ENCODE results near the gene RNF44.

The RNF44 gene

DNA sequence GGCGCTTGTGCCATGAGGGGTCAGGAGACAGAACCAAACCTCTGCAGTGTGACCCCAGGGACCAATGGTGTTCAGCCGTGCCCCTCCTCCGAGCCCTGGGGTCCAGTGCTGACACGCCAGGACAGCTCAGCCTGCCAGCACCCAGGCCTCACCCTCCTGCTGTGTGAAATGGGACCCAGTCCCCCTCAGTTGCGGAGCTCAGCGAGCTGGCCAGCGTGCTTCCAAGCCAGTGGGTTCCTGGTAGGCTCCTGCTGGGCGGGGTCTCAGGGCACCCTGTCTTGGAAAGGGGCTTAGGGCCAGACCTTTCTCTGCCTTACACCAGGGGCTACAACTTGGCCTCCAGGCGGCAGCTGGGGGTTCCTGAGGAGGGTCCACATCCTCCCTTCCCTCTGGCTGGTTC, 4.4 kb downstream of the RNF44 start:
- no peak for TF ChIP-seq TAF1 (IDR thresholded peaks at IDR 0.05; ENCODE audit: borderline replicate concordance, insufficient read depth, low read length)
- TF ChIP-seq, protein P1, sequence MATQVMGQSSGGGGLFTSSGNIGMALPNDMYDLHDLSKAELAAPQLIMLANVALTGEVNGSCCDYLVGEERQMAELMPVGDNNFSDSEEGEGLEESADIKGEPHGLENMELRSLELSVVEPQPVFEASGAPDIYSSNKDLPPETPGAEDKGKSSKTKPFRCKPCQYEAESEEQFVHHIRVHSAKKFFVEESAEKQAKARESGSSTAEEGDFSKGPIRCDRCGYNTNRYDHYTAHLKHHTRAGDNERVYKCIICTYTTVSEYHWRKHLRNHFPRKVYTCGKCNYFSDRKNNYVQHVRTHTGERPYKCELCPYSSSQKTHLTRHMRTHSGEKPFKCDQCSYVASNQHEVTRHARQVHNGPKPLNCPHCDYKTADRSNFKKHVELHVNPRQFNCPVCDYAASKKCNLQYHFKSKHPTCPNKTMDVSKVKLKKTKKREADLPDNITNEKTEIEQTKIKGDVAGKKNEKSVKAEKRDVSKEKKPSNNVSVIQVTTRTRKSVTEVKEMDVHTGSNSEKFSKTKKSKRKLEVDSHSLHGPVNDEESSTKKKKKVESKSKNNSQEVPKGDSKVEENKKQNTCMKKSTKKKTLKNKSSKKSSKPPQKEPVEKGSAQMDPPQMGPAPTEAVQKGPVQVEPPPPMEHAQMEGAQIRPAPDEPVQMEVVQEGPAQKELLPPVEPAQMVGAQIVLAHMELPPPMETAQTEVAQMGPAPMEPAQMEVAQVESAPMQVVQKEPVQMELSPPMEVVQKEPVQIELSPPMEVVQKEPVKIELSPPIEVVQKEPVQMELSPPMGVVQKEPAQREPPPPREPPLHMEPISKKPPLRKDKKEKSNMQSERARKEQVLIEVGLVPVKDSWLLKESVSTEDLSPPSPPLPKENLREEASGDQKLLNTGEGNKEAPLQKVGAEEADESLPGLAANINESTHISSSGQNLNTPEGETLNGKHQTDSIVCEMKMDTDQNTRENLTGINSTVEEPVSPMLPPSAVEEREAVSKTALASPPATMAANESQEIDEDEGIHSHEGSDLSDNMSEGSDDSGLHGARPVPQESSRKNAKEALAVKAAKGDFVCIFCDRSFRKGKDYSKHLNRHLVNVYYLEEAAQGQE (IDR thresholded peaks at IDR 0.05; ENCODE audit: insufficient read depth in 1 of 2, low read depth in 2 of 2, low read length in 2 of 2): no peak
- no peak for TF ChIP-seq FOXP2 (optimal IDR thresholded peaks at IDR 0.05; ENCODE audit: borderline replicate concordance, extremely low read depth, extremely low read length, insufficient read depth)
- TF ChIP-seq POLR2AphosphoS5 (IDR thresholded peaks at IDR 0.05; ENCODE audit: low read depth, low read length): no peak
- TF ChIP-seq SIN3A (IDR thresholded peaks at IDR 0.05; ENCODE audit: borderline replicate concordance, insufficient read depth, low read length): no peak

- TF ChIP-seq SIN3A (IDR thresholded peaks at IDR 0.05; ENCODE audit: borderline replicate concordance, insufficient read depth, low read length): no peak
- TF ChIP-seq, protein P1 (IDR thresholded peaks at IDR 0.05; ENCODE audit: insufficient read depth in 1 of 2, low read depth in 2 of 2, low read length in 2 of 2): no peak
- no peak for TF ChIP-seq TAF1 (IDR thresholded peaks at IDR 0.05; ENCODE audit: borderline replicate concordance, insufficient read depth, low read length)
Observed at GRCh38 chr5:176531902-176532493, 5.2 kb downstream of the RNF44 start.

DNA sequence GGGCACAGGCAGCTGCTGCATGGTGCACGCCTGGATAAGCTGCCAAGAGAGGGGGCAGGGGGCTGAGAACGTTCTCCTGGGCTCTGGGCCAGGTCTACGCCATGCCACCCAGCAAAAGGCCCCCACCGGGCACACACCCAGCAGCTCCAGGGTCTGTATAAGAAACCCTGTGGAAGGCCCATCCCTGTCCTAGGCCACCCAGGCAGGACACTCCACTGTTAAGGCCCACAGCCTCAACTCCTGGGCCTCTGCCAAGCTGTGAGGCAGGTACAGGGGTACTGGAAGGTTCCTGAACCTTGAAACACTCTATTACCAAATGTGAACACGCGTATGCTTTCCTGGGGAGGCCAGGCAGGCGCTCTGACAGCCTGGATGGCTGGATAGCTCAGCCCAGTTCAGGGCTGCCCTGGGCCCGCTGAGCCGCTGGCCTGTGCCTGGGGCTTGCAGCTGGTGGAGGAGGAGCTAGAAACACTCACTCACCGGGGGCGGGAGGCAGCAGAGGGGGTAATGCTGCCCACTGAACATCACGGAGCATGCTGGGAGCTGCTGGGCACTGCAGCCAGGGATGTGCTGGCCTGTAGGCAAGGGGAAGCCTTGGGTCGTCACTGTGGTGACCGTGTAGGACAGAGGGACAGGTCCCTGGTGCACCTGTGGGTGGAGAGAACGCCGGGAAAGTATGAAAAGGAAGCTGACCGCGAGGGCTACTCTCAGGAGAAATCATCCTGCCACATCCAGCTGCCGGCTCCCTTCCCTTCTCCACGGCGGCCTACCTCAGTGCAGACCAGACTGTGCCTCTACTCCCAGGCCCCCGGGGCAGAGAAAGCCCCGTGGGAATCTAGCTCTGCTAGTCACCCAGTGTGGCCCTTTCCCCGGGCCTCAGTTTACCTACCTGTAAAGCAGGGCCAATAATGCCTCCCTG, 6.0 kb downstream of the RNF44 start:
- TF ChIP-seq SIN3A (IDR thresholded peaks at IDR 0.05; ENCODE audit: borderline replicate concordance, insufficient read depth, low read length): no peak
- TF ChIP-seq TAF1 (IDR thresholded peaks at IDR 0.05; ENCODE audit: borderline replicate concordance, insufficient read depth, low read length): no peak
- TF ChIP-seq, protein P1 (IDR thresholded peaks at IDR 0.05; ENCODE audit: insufficient read depth in 1 of 2, low read depth in 2 of 2, low read length in 2 of 2): no peak
- no peak for TF ChIP-seq POLR2AphosphoS5 (IDR thresholded peaks at IDR 0.05; ENCODE audit: low read depth, low read length)

DNA sequence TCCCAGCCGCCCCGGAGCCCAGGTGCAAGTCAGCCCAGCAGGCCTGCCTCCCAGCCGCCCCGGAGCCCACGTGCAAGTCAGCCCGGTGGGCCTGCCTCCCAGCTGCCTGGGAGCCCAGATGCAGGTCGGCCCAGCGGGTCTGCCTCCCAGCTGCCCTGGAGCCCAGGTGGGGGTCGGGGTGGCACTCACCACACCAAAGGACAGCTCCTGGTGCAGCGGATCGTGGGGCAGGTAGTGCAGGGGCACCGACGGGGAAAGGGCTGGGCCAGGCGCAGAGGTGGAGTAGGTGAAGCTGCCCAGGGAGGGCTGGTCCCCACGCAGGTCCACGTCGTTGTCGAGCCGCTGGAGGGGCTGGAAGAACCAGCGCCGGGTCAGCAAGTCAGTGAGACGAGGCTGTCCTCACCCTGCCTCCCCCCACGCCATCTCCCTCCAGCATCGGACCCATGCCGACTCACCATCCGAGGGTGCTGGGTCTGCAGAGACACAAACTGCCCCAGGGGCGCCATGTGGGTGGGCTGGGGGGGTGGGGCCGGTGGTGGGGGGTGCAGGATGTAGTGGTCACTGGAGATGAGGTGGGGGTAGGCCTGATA, 6.7 kb downstream of the RNF44 start:
- TF ChIP-seq FOXP2 (optimal IDR thresholded peaks at IDR 0.05; ENCODE audit: borderline replicate concordance, extremely low read depth, extremely low read length, insufficient read depth) (no peak), POLR2AphosphoS5 (IDR thresholded peaks at IDR 0.05; ENCODE audit: low read depth, low read length) (no peak), SIN3A (IDR thresholded peaks at IDR 0.05; ENCODE audit: borderline replicate concordance, insufficient read depth, low read length) (no peak), TAF1 (IDR thresholded peaks at IDR 0.05; ENCODE audit: borderline replicate concordance, insufficient read depth, low read length) (no peak)
- TF ChIP-seq, protein P1 (IDR thresholded peaks at IDR 0.05; ENCODE audit: insufficient read depth in 1 of 2, low read depth in 2 of 2, low read length in 2 of 2): no peak
